ENCODE data around the gene MAP4K5. TPM values are rescaled to one million over a fixed set of nuclear protein-coding genes. Genes with fewer than 3 reads are reported as not detected.

Gene MAP4K5
- total and polyA plus RNA-seq, 9 donors = 32.4 to 202 (median 63.8) TPM

GRCh38 chr14:50400461-50400860 is 131.9 kb downstream of the MAP4K5 start:
- 83 to 93% (median 91%) methylated on average over 2 of the region's 2 CpGs for whole genome bisulfite sequencing, 3 donors
- intact Hi-C loops (cut with DNase I) = no loop called here
- Histone ChIP-seq H3K27ac (no peak overlapping the region), H3K4me3 (no peak overlapping the region), H3K36me3 (no peaks in the 10 kb centered on the region), H3K4me1 (ENCODE audit: insufficient read depth) (peaks cover 23% of the 10 kb centered on the region), H3K9me3 (no peaks in the 10 kb centered on the region), H3K27me3 (no peaks in the 10 kb centered on the region)
- no peak for DNase-seq
- TF ChIP-seq EP300 (IDR thresholded peaks at IDR 0.05) (no peak), CTCF (IDR thresholded peaks at IDR 0.05) (no peak), POLR2A (IDR thresholded peaks at IDR 0.05) (no peak)

GRCh38 chr14:50399251-50400032 is 132.9 kb downstream of the MAP4K5 start:
- peak overlapping the region in 1 of 2 donors; percentile 32 for H3K27ac ChIP-seq
- intact Hi-C loops (cut with DNase I) = loop anchor here in 3 of 4 donors (10.0 kb wide), 3 partner anchors 55 to 135 kb away; partner anchors contain the start of gene MAP4K5 (in 1 of the 3)
- no peaks in the 10 kb centered on the region for H3K36me3 ChIP-seq
- peaks cover 23% of the 10 kb centered on the region for H3K4me1 ChIP-seq (ENCODE audit: insufficient read depth)
- TF ChIP-seq CTCF (IDR thresholded peaks at IDR 0.05) = no peak
- no peak for TF ChIP-seq EP300 (IDR thresholded peaks at IDR 0.05)
- no peak for TF ChIP-seq POLR2A (IDR thresholded peaks at IDR 0.05)
- no peaks in the 10 kb centered on the region for H3K9me3 ChIP-seq
- no peak overlapping the region for H3K4me3 ChIP-seq
- 39 to 48% (median 41%) methylated on average over 6 of the region's 6 CpGs for WGBS, 3 donors
- no peaks in the 10 kb centered on the region for H3K27me3 ChIP-seq
- DNase-seq = peak in 3 of 5 donors; percentile 51 to 70 (median 56)

- WGBS, 3 donors = 54 to 66% (median 58%) methylated on average over 2 of the region's 2 CpGs
- peak overlapping the region in 1 of 2 donors; percentile 90 for H3K27ac ChIP-seq
- intact Hi-C loops (cut with DNase I) = loop anchor here in 3 of 4 donors (10.0 kb wide), 3 partner anchors 53 to 137 kb away; partner anchors contain the start of gene MAP4K5 (in 1 of the 3)
- H3K36me3 ChIP-seq = no peaks in the 10 kb centered on the region
- TF ChIP-seq CTCF (IDR thresholded peaks at IDR 0.05) = no peak
- no peak for TF ChIP-seq EP300 (IDR thresholded peaks at IDR 0.05)
- TF ChIP-seq POLR2A (IDR thresholded peaks at IDR 0.05) = no peak
- no peaks in the 10 kb centered on the region for H3K9me3 ChIP-seq
- H3K4me3 ChIP-seq = no peak overlapping the region
- no peak for DNase-seq
- no peaks in the 10 kb centered on the region for H3K27me3 ChIP-seq
- peaks cover 22% of the 10 kb centered on the region for H3K4me1 ChIP-seq (ENCODE audit: insufficient read depth)
Measured at GRCh38 chr14:50398189-50398580, 134.2 kb downstream of the MAP4K5 start.

GRCh38 chr14:50397390-50398188 is 134.8 kb downstream of the MAP4K5 start:
- WGBS, 3 donors = 5 to 6% (median 5%) methylated on average over 9 of the region's 9 CpGs
- Histone ChIP-seq H3K9me3 (no peaks in the 10 kb centered on the region), H3K27me3 (no peaks in the 10 kb centered on the region), H3K4me3 (peak overlapping the region; percentile 55), H3K27ac (peak overlapping the region in 1 of 2 donors; percentile 90), H3K36me3 (no peaks in the 10 kb centered on the region), H3K4me1 (ENCODE audit: insufficient read depth) (peaks cover 21% of the 10 kb centered on the region)
- intact Hi-C loops (cut with DNase I) = loop anchor here in 3 of 4 donors (10.0 kb wide), 3 partner anchors 53 to 137 kb away; partner anchors contain the start of gene MAP4K5 (in 1 of the 3)
- DNase-seq = peak in 3 of 5 donors; percentile 30 to 43 (median 30)
- no peak for TF ChIP-seq CTCF (IDR thresholded peaks at IDR 0.05)
- no peak for TF ChIP-seq POLR2A (IDR thresholded peaks at IDR 0.05)

Data from ovary (tissue), 9 donors.